IMR-90 (cell line): Measurements from ENCODE around the gene CSF2RB. TPM values are rescaled to one million over a fixed set of nuclear protein-coding genes. Genes with fewer than 3 reads are reported as not detected.

Source experiments
- ATAC-seq: fragments of 200-7000 bp; cut with Tn5 transposase; 2 replicates; pipeline ENCODE4 v1.9.1; 2020; ENCODE audit warnings: low read depth, mild to moderate bottlenecking, moderate library complexity
- BruUV-seq: library from RNA; stranded (reverse); fragments of 400-500 nt; replicated peaks from 2 replicates; lab custom pipeline; 2021; lab: Mats Ljungman, UMichigan
- CTCF ChIA-PET: fragments of 300-600 bp; formaldehyde crosslinking; extraction: SDS; loops from one replicate; lab custom pipeline; 2021; ENCODE audit warnings: antibody characterized with exemption; lab: Yijun Ruan, JAX
- POLR2A ChIA-PET: fragments of 300-600 bp; sonication (Branson Sonifier 250); formaldehyde crosslinking; loops from one replicate; lab custom pipeline; 2022; ENCODE audit warnings: antibody characterized with exemption; ENCODE audit not compliant: unreplicated experiment; lab: Charles Lee
- DNase-seq: peaks from one replicate; pipeline ENCODE4 v3.0.0; 2013
- H2AFZ ChIP-seq: replicated peaks from 2 replicates; pipeline ENCODE3; 2013; ENCODE audit warnings: low read length, mild to moderate bottlenecking; ENCODE audit not compliant: poor library complexity
- H2AK5ac ChIP-seq: 2 replicates; pipeline ENCODE4 v1.6.1; 2013; ENCODE audit warnings: low read depth, low read length, inconsistent platforms
- H2AK9ac ChIP-seq: replicated peaks from 2 replicates; pipeline ENCODE3; 2013; ENCODE audit warnings: mild to moderate bottlenecking, low read depth, low read length, moderate library complexity; ENCODE audit not compliant: poor library complexity
- H2BK120ac ChIP-seq: 2 replicates; pipeline ENCODE4 v1.6.1; 2013; ENCODE audit warnings: low read depth, low read length, inconsistent platforms
- H2BK15ac ChIP-seq: 3 replicates; pipeline ENCODE4 v1.6.1; 2013; ENCODE audit warnings: low read depth, low read length, inconsistent platforms
- H2BK20ac ChIP-seq: 2 replicates; pipeline ENCODE4 v1.6.1; 2013; ENCODE audit warnings: low read depth, mild to moderate bottlenecking, inconsistent platforms, low read length, moderate library complexity
- H2BK5ac ChIP-seq: 2 replicates; pipeline ENCODE4 v1.6.1; 2013; ENCODE audit warnings: mild to moderate bottlenecking, low read depth, low read length, inconsistent platforms; ENCODE audit not compliant: poor library complexity, severe bottlenecking
- H3K14ac ChIP-seq: replicated peaks from 2 replicates; pipeline ENCODE4 v1.6.1; 2013; ENCODE audit warnings: low read depth, low read length, inconsistent platforms
- H3K18ac ChIP-seq: 2 replicates; pipeline ENCODE4 v1.6.1; 2013; ENCODE audit warnings: low read depth, low read length, control low read depth
- H3K23ac ChIP-seq: 2 replicates; pipeline ENCODE4 v1.6.1; 2013; ENCODE audit warnings: low read depth, low read length, inconsistent platforms
- H3K27ac ChIP-seq: 2 replicates; pipeline ENCODE4 v1.5.1; 2013; ENCODE audit warnings: mild to moderate bottlenecking, control low read depth, low read length; ENCODE audit not compliant: insufficient read depth
- H3K27me3 ChIP-seq: 2 replicates; pipeline ENCODE4 v1.6.1; 2013; ENCODE audit warnings: low read length; ENCODE audit not compliant: control insufficient read depth, insufficient read depth
- H3K36me3 ChIP-seq: 2 replicates; pipeline ENCODE4 v1.6.1; 2013; ENCODE audit warnings: low read length, mixed read lengths; ENCODE audit not compliant: control insufficient read depth, insufficient read depth
- H3K4ac ChIP-seq: 2 replicates; pipeline ENCODE4 v1.6.1; 2013; ENCODE audit warnings: low read depth, low read length, inconsistent platforms
- H3K4me1 ChIP-seq: 2 replicates; pipeline ENCODE4 v1.6.1; 2013; ENCODE audit warnings: low read length, mixed read lengths; ENCODE audit not compliant: control insufficient read depth, insufficient read depth
- H3K4me2 ChIP-seq: 2 replicates; pipeline ENCODE4 v1.6.1; 2013; ENCODE audit warnings: low read depth, mild to moderate bottlenecking, control low read depth, low read length, moderate library complexity
- H3K4me3 ChIP-seq: 2 replicates; pipeline ENCODE4 v1.5.1; 2013; ENCODE audit warnings: low read depth, mild to moderate bottlenecking, control low read depth, low read length, moderate library complexity; ENCODE audit not compliant: insufficient read depth
- H3K56ac ChIP-seq: 2 replicates; pipeline ENCODE4 v1.6.1; 2013; ENCODE audit warnings: low read length, inconsistent platforms; ENCODE audit not compliant: insufficient read depth; ENCODE audit errors: extremely low read depth
- H3K79me1 ChIP-seq, 2 experiments: 2 replicates each; pipeline ENCODE4 v1.6.1; 2013; ENCODE audit warnings: low read length in 2 of 2, inconsistent platforms in 1 of 2, low read depth in 1 of 2
- H3K9ac ChIP-seq: 2 replicates; pipeline ENCODE4 v1.6.1; 2013; ENCODE audit warnings: low read depth, low read length, control low read depth
- H3K9me1 ChIP-seq: 2 replicates; pipeline ENCODE4 v1.6.1; 2013; ENCODE audit warnings: low read length, inconsistent platforms; ENCODE audit not compliant: insufficient read depth
- H3K9me3 ChIP-seq: 2 replicates; pipeline ENCODE4 v1.6.1; 2013; ENCODE audit warnings: low read length; ENCODE audit not compliant: control insufficient read depth, insufficient read depth
- H4K20me1 ChIP-seq: 2 replicates; pipeline ENCODE4 v1.6.1; 2013; ENCODE audit warnings: low read length, inconsistent platforms; ENCODE audit not compliant: insufficient read depth
- H4K5ac ChIP-seq: 2 replicates; pipeline ENCODE4 v1.6.1; 2013; ENCODE audit warnings: mild to moderate bottlenecking, low read depth, low read length, control low read depth
- H4K8ac ChIP-seq, 2 experiments: 2 replicates each; pipeline ENCODE4 v1.6.1; 2013; ENCODE audit warnings: low read depth in 2 of 2, low read length in 2 of 2, control low read depth in 1 of 2, inconsistent platforms in 1 of 2
- H4K91ac ChIP-seq: 2 replicates; pipeline ENCODE4 v1.6.1; 2013; ENCODE audit warnings: low read depth, low read length, inconsistent platforms; ENCODE audit not compliant: insufficient read depth
- MAZ ChIP-seq: IDR thresholded peaks from 2 replicates; pipeline ENCODE4 v1.6.1; 2012; ENCODE audit warnings: low read depth, mild to moderate bottlenecking, low read length, improper control_type of control experiment, moderate library complexity, borderline replicate concordance
- SMC3 ChIP-seq: fragments of 150-350 bp; IDR thresholded peaks from 2 replicates; pipeline ENCODE4 v1.6.1; 2016; ENCODE audit warnings: low read depth, mild to moderate bottlenecking, antibody characterized with exemption, low read length, moderate library complexity
- WGBS, 2 experiments: methylation state at CpG; one replicate each; pipeline versions ENCODE4 v1.1.5 to v1.1.7; 2013; ENCODE audit warnings: missing lambda C conversion rate in 2 of 2; ENCODE audit not compliant: insufficient read length in 1 of 2; ENCODE audit errors: extremely low coverage in 2 of 2; 5-methylcytosine and 5-hydroxymethylcytosine counted together
- dilution Hi-C: fragments of 300-500 bp; cut with HindIII; formaldehyde crosslinking; loops from one replicate; pipeline ENCODE4 v1.14.3; 2018; ENCODE audit warnings: low sequenced_read_pairs; ENCODE audit not compliant: unreplicated experiment
- in situ Hi-C: fragments of 300-500 bp; cut with MboI; formaldehyde crosslinking; loops from 3 replicates; pipeline ENCODE4 v1.14.3; 2019; ENCODE audit warnings: low sequenced_read_pairs, inconsistent platforms, mixed read lengths
- intact Hi-C: fragments of 100-400 bp; cut with micrococcal nuclease; formaldehyde crosslinking; loops from 2 replicates; pipeline ENCODE4 v1.10.0; 2022
- polyA plus RNA-seq, 3 experiments: library from polyadenylated mRNA; depleted of rRNA; stranded (reverse); fragments of >200 nt; gene quantifications; 2 replicates each; pipeline ENCODE4 v1.2.3, GENCODE V29; 2012; ENCODE audit warnings: low replicate concordance in 1 of 3
- total RNA-seq: library from RNA; depleted of rRNA; stranded (reverse); fragments of >200 nt; gene quantifications from 2 replicates; pipeline ENCODE4 v1.2.3, GENCODE V29; 2012
- TF ChIP-seq, protein P1 (sequence below): fragments of 150-350 bp; IDR thresholded peaks from 2 replicates; pipeline ENCODE4 v1.6.1; 2016; ENCODE audit warnings: low read depth, mild to moderate bottlenecking, low read length, moderate library complexity, borderline replicate concordance

Gene CSF2RB
- total and polyA plus RNA-seq, 2 of the 4 experiments (the other 2 are of a cell fraction): not detected

DNA sequence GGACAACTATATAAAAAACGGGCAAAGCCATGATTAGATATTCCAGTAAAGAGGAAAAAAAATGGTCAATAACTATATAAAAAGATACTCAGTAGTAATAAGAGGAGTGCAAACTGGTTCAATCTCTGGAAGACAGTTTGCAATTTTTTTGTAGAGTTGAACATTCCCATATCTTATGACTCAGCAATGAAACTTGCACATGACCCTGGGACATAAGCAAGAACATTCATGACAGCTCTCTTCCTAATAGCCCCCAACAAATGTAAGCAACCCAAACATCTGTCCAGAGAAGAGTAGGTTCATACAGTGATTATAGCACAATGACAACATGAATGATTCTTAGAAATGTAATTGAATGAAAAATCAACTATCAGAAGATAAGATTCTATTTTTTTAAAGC is 21.8 kb upstream of the CSF2RB start:
- BruUV-seq: no TSS peak

More for the DNA sequence above, 21.8 kb upstream of the CSF2RB start:
- POLR2A ChIA-PET: no interaction called here
- no peak overlapping the region for H3K56ac ChIP-seq
- CTCF ChIA-PET: no interaction called here
- no peak for ATAC-seq
- no peak for DNase-seq
- H3K4me2 ChIP-seq: no peak overlapping the region
- H3K36me3 ChIP-seq: no peaks in the 10 kb centered on the region
- no peak overlapping the region for H4K8ac ChIP-seq
- peaks cover 6% of the 10 kb centered on the region for H3K27me3 ChIP-seq
- H3K9me3 ChIP-seq: no peaks in the 10 kb centered on the region
- no peak overlapping the region for H3K27ac ChIP-seq
- H3K9ac ChIP-seq: no peak overlapping the region
- no peak overlapping the region for H3K14ac ChIP-seq
- no peak overlapping the region for H4K5ac ChIP-seq
- H2AFZ ChIP-seq: no peak overlapping the region
- H4K91ac ChIP-seq: no peak overlapping the region
- no peak overlapping the region for H2BK15ac ChIP-seq
- H2BK120ac ChIP-seq: no peak overlapping the region
- H3K18ac ChIP-seq: no peak overlapping the region
- no peaks in the 10 kb centered on the region for H3K9me1 ChIP-seq
- H3K4ac ChIP-seq: no peak overlapping the region
- H2AK9ac ChIP-seq: no peak overlapping the region
- no peaks in the 10 kb centered on the region for H4K20me1 ChIP-seq
- WGBS, 2 experiments: no CpG with 5 or more reads among the region's 1 CpG
- intact Hi-C loops: no loop called here
- H2AK5ac ChIP-seq: no peak overlapping the region
- no peak overlapping the region for H3K23ac ChIP-seq
- no peaks in the 10 kb centered on the region for H3K4me1 ChIP-seq
- dilution Hi-C loops: no loop called here
- H3K79me1 ChIP-seq: no peaks in the 10 kb centered on the region
- H2BK5ac ChIP-seq: no peak overlapping the region
- in situ Hi-C loops: no loop called here
- H3K4me3 ChIP-seq: no peak overlapping the region
- TF ChIP-seq MAZ: no peak
- TF ChIP-seq, protein P1, sequence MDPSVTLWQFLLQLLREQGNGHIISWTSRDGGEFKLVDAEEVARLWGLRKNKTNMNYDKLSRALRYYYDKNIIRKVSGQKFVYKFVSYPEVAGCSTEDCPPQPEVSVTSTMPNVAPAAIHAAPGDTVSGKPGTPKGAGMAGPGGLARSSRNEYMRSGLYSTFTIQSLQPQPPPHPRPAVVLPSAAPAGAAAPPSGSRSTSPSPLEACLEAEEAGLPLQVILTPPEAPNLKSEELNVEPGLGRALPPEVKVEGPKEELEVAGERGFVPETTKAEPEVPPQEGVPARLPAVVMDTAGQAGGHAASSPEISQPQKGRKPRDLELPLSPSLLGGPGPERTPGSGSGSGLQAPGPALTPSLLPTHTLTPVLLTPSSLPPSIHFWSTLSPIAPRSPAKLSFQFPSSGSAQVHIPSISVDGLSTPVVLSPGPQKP: no peak
- no peak for TF ChIP-seq SMC3
- H2BK20ac ChIP-seq: no peak overlapping the region
